IPS DF 6.9 (cell line): ENCODE results near the gene IMMP2L.

Experiments
- DNase-seq: peaks from one replicate; pipeline ENCODE4 v3.0.0-alpha.2; 2013; ENCODE audit warnings: low read depth, low spot score
- H3K27ac ChIP-seq: one replicate; pipeline ENCODE4 v1.5.1; 2013; ENCODE audit warnings: low read length, control low read depth
- H3K27me3 ChIP-seq: 2 replicates; pipeline ENCODE4 v1.6.1; 2013; ENCODE audit warnings: mild to moderate bottlenecking, low read length; ENCODE audit not compliant: control insufficient read depth, insufficient read depth
- H3K36me3 ChIP-seq: 2 replicates; pipeline ENCODE4 v1.6.1; 2013; ENCODE audit warnings: low read length; ENCODE audit not compliant: control insufficient read depth, insufficient read depth
- H3K4me1 ChIP-seq: 2 replicates; pipeline ENCODE4 v1.6.1; 2013; ENCODE audit warnings: low read length; ENCODE audit not compliant: control insufficient read depth, insufficient read depth
- H3K4me3 ChIP-seq: 2 replicates; pipeline ENCODE4 v1.5.1; 2013; ENCODE audit warnings: mild to moderate bottlenecking, low read length
- H3K9me3 ChIP-seq: 2 replicates; pipeline ENCODE4 v1.6.1; 2013; ENCODE audit warnings: low read length, inconsistent platforms; ENCODE audit not compliant: control insufficient read depth, insufficient read depth
- WGBS: extraction: QIAGEN DNeasy Blood & Tissue Kit; methylation state at CpG from one replicate; pipeline ENCODE4 v1.1.7; 2013; ENCODE audit warnings: mixed read lengths, missing lambda C conversion rate; ENCODE audit not compliant: insufficient read length, insufficient coverage; 5-methylcytosine and 5-hydroxymethylcytosine counted together

The IMMP2L gene

DNA sequence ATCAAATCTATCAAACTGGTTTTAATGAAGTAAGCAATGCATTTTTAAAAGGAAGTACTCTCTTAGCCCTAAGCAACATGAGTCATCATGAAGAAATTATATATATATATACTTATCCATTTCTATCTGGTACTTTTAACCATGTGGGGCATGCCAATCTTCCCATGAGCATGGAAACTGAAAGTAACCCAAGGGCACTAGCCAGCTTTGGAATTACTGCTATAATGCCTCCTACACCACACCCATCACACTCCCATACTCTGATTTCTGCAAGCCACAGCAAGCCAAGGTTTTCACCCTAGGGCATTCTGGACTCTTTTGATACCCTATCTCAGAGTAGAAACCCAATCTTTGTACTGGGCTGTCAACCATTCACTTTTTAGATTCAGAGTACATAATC, 204.6 kb downstream of the IMMP2L start:
- Histone ChIP-seq H3K9me3 (no peaks in the 10 kb centered on the region), H3K4me1 (no peaks in the 10 kb centered on the region), H3K4me3 (no peak overlapping the region), H3K36me3 (no peaks in the 10 kb centered on the region), H3K27ac (no peak overlapping the region), H3K27me3 (no peaks in the 10 kb centered on the region)
- DNase-seq: no peak

DNA sequence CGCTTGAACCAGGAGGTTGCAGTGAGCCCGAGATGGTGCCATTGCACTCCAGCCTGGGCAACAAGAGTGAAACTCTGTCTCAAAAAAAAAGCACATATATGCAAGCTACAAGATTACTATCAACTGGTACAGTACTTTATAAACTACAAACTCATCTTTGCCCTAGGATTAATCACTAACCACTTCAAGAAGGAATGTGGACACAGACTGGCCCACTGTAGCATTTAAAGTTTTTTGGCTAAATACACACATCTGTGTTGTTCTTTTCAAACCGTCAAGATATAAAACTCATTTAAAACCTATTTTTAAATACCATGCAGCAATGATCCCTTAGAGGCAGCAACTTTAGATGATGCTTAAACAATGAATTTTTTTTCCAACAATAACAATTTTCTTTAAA, 205.4 kb downstream of the IMMP2L start:
- DNase-seq: no peak
- no peaks in the 10 kb centered on the region for H3K27me3 ChIP-seq
- H3K4me3 ChIP-seq: no peak overlapping the region
- H3K36me3 ChIP-seq: no peaks in the 10 kb centered on the region
- WGBS: no CpG with 5 or more reads among the region's 3 CpGs
- H3K9me3 ChIP-seq: no peaks in the 10 kb centered on the region
- H3K4me1 ChIP-seq: no peaks in the 10 kb centered on the region
- H3K27ac ChIP-seq: no peak overlapping the region

DNA sequence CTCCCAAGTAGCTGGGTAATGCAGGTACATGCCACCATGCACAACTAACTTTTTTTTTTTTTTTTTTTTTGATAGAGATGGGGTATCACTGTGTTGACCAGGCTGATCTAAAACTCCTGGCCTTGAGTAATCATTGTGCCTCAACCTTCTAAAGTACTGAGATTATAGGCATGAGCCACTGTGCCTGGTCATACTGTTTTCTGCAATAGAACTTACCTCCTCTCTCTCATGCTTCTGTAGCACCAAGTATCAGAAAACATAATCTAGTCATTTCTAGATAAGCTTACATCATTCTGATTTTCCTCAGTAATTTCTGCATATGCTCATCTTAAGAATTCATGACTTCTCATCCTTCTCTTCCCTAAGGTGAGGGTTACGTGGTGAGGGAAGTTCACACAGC, 210.0 kb downstream of the IMMP2L start:
- H3K36me3 ChIP-seq: no peaks in the 10 kb centered on the region
- H3K27me3 ChIP-seq: no peaks in the 10 kb centered on the region
- no CpG with 5 or more reads among the region's 1 CpG for WGBS
- H3K4me3 ChIP-seq: no peak overlapping the region
- H3K4me1 ChIP-seq: no peaks in the 10 kb centered on the region
- H3K27ac ChIP-seq: no peak overlapping the region
- H3K9me3 ChIP-seq: no peaks in the 10 kb centered on the region
- no peak for DNase-seq

DNA sequence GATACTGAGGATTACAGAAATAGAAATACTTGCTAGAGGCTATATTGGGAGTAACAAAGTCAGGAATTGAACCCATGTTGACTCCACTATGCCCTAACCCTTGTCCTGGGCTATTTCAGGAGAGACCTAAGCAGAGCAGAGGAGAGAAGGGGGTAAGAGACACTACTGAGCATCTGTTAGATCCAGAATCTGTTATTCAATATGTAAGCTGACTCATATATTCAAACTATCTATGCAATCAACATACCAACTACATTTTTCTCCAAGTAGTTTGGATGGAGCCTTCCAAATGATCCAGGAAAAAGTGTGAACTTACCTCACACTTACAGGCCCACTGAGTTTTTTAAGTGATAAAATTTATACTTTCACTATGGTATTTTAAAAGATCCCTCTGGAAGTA, 216.1 kb downstream of the IMMP2L start:
- Histone ChIP-seq H3K4me3 (no peak overlapping the region), H3K36me3 (no peaks in the 10 kb centered on the region), H3K9me3 (no peaks in the 10 kb centered on the region), H3K4me1 (no peaks in the 10 kb centered on the region), H3K27me3 (no peaks in the 10 kb centered on the region), H3K27ac (no peak overlapping the region)
- DNase-seq: no peak

GRCh38 chr7:111343017-111343416, 219.3 kb downstream of the IMMP2L start:
- H3K36me3 ChIP-seq: no peaks in the 10 kb centered on the region
- H3K4me1 ChIP-seq: no peaks in the 10 kb centered on the region
- H3K27ac ChIP-seq: no peak overlapping the region
- H3K9me3 ChIP-seq: no peaks in the 10 kb centered on the region
- no peak overlapping the region for H3K4me3 ChIP-seq
- DNase-seq: no peak
- no peaks in the 10 kb centered on the region for H3K27me3 ChIP-seq

DNA sequence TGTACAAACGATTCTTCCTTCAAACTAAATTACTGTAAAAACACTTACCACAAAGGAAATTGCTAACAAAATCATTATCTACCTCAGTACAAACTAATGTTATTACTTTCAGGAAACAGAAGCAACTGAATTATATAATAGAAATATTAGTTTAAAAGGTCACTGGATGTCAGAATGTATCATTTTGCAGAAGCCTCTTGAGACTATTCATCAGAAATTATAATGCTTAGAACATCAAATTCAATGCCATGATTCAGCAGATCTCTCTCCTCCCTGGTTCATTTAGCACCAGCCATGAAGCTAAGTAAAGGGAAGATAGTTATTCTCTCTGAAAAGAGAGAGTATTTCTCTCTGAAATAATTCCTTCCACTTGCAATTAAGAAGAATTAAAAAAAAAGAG, 223.3 kb downstream of the IMMP2L start:
- H3K4me3 ChIP-seq: no peak overlapping the region

GRCh38 chr7:111333010-111333409, 229.3 kb downstream of the IMMP2L start:
- WGBS: no CpG with 5 or more reads among the region's 1 CpG
- Histone ChIP-seq H3K27ac (no peak overlapping the region), H3K4me1 (no peaks in the 10 kb centered on the region), H3K36me3 (no peaks in the 10 kb centered on the region), H3K4me3 (no peak overlapping the region), H3K27me3 (no peaks in the 10 kb centered on the region), H3K9me3 (no peaks in the 10 kb centered on the region)
- DNase-seq: no peak

More for the DNA sequence above, 223.3 kb downstream of the IMMP2L start:
- Histone ChIP-seq H3K27ac (no peak overlapping the region), H3K9me3 (no peaks in the 10 kb centered on the region), H3K4me1 (no peaks in the 10 kb centered on the region), H3K27me3 (no peaks in the 10 kb centered on the region), H3K36me3 (no peaks in the 10 kb centered on the region)
- 100% methylated on average over 1 of the region's 1 CpG for WGBS
- DNase-seq: no peak

GRCh38 chr7:111330235-111330523, 232.1 kb downstream of the IMMP2L start:
- no peaks in the 10 kb centered on the region for H3K27me3 ChIP-seq
- H3K4me3 ChIP-seq: no peak overlapping the region
- DNase-seq: no peak
- no peaks in the 10 kb centered on the region for H3K36me3 ChIP-seq
- H3K4me1 ChIP-seq: no peaks in the 10 kb centered on the region
- no peaks in the 10 kb centered on the region for H3K9me3 ChIP-seq
- WGBS: no CpG with 5 or more reads among the region's 1 CpG
- no peak overlapping the region for H3K27ac ChIP-seq

DNA sequence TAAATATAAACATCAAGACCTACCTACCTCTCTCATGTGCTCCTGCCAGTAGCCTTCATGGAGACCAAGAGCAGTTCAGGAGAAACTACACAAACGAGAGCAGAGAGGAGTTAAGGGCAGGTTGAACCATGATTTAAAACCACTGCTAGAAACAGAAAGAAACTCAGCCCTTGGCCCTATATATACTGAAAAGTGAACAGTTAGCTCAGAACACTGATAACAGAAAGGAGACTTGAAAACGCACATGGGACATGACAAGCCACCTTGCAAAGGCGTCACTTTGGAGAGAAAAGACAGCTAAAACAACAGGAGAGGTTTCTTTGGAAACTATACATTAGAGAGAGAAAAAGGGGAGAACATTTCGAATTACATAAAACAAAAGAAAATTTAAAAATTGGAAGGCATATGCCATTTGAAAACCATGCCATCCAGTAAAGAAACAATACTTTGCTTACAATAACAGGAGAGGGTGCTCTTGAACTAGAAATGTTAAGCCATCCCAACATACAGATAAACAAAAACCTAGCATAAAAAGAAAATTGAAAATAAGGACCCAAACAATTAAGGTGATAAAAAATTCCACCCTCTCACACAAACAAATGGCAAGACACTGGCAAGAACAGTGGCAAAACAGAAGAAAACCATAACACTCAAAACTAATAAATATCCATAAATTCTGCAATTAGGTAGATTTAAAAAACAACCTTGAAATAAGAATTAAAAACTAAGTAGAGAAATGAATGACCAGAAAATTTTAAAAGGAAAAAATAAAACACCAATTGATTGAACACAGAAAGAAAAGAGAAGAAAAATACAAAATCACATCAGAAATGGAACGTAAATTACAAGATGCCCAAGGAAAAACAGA, 232.7 kb downstream of the IMMP2L start:
- DNase-seq: no peak

DNA sequence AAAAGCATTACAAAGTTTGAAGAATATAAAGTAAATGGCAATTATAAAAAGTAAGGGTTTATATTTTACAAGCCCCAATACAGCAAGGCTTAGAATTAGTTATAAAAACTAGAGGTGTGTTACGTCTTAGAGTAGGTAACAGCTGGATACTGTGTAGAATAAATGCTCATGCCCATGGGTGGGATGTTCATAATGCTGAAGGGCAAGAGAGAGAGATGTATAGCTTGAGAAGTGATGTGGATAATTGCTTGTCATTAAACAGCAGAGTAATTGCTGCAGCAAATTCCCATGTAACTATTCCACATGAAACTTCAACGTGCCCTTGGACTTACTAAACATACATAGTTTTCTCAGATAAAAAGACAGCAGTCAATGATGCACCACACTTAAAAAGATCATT, 233.8 kb downstream of the IMMP2L start:
- WGBS: no CpG with 5 or more reads among the region's 2 CpGs
- Histone ChIP-seq H3K9me3 (no peaks in the 10 kb centered on the region), H3K4me1 (no peaks in the 10 kb centered on the region), H3K27ac (no peak overlapping the region), H3K36me3 (no peaks in the 10 kb centered on the region), H3K4me3 (no peak overlapping the region), H3K27me3 (no peaks in the 10 kb centered on the region)
- no peak for DNase-seq

More for the DNA sequence above, 232.7 kb downstream of the IMMP2L start:
- H3K9me3 ChIP-seq: no peaks in the 10 kb centered on the region
- H3K4me3 ChIP-seq: no peak overlapping the region
- no peaks in the 10 kb centered on the region for H3K27me3 ChIP-seq
- H3K36me3 ChIP-seq: no peaks in the 10 kb centered on the region
- no peak overlapping the region for H3K27ac ChIP-seq
- H3K4me1 ChIP-seq: no peaks in the 10 kb centered on the region
- no CpG with 5 or more reads among the region's 5 CpGs for WGBS

DNA sequence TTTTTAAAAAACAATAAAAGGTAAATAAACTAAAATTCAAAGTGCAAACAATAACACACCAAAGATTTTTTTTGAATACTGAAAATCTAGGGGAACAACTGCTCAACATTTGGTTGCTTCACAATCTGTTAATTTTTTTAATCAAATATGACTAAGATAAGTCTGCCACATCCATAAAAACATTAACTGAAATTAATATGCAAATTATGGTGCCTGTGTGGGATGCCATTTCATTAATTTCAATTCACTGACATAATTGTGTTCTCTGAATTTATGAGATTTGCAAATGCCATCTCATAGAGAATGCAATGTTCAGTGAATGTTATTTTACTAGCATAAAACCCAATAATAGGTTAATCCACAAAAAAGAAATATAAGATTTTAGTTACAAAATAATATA, 237.5 kb downstream of the IMMP2L start:
- H3K36me3 ChIP-seq: no peaks in the 10 kb centered on the region

More for the DNA sequence above, 237.5 kb downstream of the IMMP2L start:
- Histone ChIP-seq H3K27ac (no peak overlapping the region), H3K27me3 (no peaks in the 10 kb centered on the region), H3K4me1 (no peaks in the 10 kb centered on the region), H3K4me3 (no peak overlapping the region), H3K9me3 (no peaks in the 10 kb centered on the region)
- no peak for DNase-seq
